RWPE1 (cell line): ENCODE results near the gene RAD51D.
"Not testable (repeated sequence)": the region's sequence is repeated elsewhere in the genome, so short reads cannot be mapped to it uniquely, and the experiment has no call there.

Source experiments
- CTCF ChIA-PET: fragments of 350-600 bp; sonication (Branson Sonifier 250); formaldehyde crosslinking; extraction: SDS; loops from one replicate; lab custom pipeline; 2021; lab: Yijun Ruan, JAX
- POLR2A ChIA-PET: fragments of 400-600 bp; formaldehyde crosslinking; extraction: SDS; loops from one replicate; lab custom pipeline; 2020; ENCODE audit warnings: antibody characterized with exemption; ENCODE audit not compliant: low non-redundant PET; lab: Yijun Ruan, JAX
- DNase-seq: peaks from one replicate; pipeline ENCODE4 v3.0.0; 2012; ENCODE audit warnings: low spot score
- H3K27ac ChIP-seq: fragments of 450-650 bp; 2 replicates; pipeline ENCODE4 v1.5.1; 2017
- TF ChIP-seq, protein P1 (sequence below): fragments of 450-650 bp; conservative IDR thresholded peaks from 2 replicates; pipeline ENCODE4 v1.5.1; 2017; ENCODE audit warnings: low read depth, mild to moderate bottlenecking

RAD51D gene

DNA sequence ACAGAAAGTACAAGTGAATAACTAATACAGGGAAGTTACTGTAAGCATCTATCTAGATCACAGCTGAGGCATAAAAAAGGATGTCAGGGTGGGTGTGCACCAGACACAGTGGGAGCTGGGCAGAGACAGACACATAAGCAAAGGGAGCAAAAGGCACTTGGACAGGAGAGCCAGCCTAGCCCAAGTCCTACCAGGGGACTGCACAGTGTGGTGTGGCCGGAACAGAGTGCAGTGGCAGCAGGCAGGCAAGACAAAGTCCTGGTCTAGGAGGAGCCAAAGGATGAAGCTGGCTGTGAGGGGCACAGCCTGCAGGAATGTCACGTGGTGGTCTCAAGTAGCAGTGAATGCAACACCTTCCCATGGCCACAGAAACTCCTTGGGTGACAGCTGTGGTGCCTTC lies 21.9 kb downstream of the RAD51D start:
- DNase-seq: no peak
- ChIA-PET CTCF (interaction anchor here (0.7 kb wide), 1 partner anchor 8 kb away, joined by 3 read pairs; no protein-coding TSS in a partner anchor), POLR2A (no interaction called here)
- TF ChIP-seq, protein P1, sequence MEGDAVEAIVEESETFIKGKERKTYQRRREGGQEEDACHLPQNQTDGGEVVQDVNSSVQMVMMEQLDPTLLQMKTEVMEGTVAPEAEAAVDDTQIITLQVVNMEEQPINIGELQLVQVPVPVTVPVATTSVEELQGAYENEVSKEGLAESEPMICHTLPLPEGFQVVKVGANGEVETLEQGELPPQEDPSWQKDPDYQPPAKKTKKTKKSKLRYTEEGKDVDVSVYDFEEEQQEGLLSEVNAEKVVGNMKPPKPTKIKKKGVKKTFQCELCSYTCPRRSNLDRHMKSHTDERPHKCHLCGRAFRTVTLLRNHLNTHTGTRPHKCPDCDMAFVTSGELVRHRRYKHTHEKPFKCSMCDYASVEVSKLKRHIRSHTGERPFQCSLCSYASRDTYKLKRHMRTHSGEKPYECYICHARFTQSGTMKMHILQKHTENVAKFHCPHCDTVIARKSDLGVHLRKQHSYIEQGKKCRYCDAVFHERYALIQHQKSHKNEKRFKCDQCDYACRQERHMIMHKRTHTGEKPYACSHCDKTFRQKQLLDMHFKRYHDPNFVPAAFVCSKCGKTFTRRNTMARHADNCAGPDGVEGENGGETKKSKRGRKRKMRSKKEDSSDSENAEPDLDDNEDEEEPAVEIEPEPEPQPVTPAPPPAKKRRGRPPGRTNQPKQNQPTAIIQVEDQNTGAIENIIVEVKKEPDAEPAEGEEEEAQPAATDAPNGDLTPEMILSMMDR: no peak
- H3K27ac ChIP-seq: no peak overlapping the region

DNA sequence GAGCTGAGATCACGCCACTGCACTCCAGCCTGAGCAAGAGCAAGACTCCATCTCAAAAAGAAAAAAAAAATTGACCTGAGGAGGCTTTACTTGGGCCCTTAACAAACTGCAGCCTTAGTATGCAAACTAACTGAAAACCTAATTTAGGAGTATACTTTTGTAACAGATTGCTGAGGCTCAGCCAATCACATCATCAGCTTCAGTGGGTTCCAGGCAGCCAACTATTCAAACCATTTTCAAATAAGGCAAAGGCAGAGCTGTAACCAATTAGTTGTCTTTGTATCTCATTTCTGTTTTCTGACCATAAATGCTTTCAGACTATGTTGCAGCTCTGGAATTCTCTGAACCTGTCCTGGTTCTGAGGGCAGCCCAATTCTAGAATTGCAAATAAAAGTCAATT lies 23.9 kb downstream of the RAD51D start:
- DNase-seq: no peak
- TF ChIP-seq, protein P1: no peak
- CTCF ChIA-PET: no interaction called here
- POLR2A ChIA-PET: no interaction called here
- no peak overlapping the region; the same call in 1 of the 2 replicates for H3K27ac ChIP-seq

DNA sequence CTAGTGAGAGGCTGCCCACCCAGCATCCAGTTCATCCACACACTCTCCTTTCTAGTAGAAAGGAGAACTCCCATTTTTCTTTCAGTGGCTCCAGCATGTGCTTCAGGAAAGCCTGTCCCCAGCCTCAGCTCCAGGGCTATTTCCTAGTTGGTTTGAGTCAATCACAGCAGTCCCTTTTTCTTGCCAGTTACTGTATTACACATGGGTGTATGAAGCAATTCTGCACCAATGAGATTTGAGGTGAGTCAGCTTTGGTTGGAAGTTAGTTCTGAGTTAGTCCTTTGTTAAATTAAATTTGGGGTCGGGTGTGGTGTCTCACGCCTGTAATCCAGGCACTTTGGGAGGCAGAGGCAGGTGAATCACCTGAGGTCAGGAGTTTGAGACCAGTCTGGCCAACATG lies 24.8 kb downstream of the RAD51D start:
- TF ChIP-seq, protein P1: no peak
- DNase-seq: peak; percentile 66
- ChIA-PET POLR2A (no interaction called here), CTCF (interaction anchor here (0.6 kb wide), 1 partner anchor 29 kb away, joined by 6 read pairs; no protein-coding TSS in a partner anchor)
- H3K27ac ChIP-seq: peak overlapping the region; percentile 45

DNA sequence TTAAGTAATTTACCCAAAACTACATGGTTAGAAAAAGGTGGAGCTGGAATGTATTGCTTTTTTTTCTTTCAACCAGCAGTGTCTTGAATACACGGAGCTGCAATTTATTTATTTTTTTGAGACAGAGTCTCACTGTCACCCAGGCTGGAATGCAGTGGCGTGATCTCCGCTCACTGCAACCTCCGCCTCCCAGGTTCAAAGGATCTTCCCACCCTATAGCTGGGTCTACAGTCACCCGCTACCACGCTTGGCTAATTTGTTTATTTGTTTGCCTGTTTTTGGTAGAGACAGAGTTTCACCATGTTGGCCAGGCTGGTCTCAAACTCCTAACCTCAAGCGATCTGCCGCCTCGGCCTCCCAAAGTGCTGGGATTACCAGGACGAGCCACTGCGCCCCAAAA lies 29.0 kb downstream of the RAD51D start:
- CTCF ChIA-PET, H3K27ac ChIP-seq, POLR2A ChIA-PET, DNase-seq: not testable (repeated sequence)

DNA sequence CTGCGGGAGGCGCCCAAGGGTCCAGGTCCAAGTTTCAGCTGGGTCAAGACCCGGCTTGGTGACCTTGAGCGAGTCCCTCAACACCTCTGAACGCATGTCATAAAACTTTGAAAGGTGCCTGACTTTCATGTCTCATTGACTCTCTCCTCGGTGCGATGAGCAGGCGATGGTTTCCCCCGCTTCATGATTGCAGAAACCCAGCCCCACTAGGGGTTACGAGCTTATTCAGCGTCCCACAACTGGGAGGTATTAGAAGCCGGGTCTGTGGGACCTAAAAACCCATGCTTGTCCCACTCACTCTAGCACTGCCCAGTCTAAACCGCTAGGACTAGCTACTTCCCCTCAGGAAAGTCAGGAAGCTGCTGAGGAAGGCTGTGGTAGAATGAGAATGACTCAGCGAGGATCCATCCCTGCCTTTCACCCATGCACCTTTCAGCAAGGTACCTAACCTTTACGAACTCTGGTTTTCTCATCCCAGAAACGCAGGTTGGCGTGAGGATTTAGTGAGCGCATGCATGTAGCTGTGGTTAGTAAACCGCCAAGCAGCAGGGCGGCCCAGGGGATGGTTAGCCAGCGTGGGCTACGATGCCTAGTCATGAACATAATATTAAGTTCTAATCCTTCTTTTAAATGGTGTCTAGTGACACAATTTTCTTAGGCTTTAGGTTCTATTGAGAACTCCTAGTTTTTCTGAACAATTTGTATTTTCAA lies 29.9 kb downstream of the RAD51D start:
- H3K27ac ChIP-seq: peak overlapping the region; percentile 78
- DNase-seq: peak; percentile 43
- CTCF ChIA-PET: interaction anchor here (0.6 to 1.5 kb wide), 10 partner anchors 8 to 1310 kb away, joined by 3 to 7 read pairs (median 4); no protein-coding TSS in a partner anchor
- TF ChIP-seq, protein P1: peak; percentile 53
- POLR2A ChIA-PET: interaction anchor here (0.6 kb wide), 1 partner anchor 34 kb away, joined by 3 read pairs; no protein-coding TSS in a partner anchor

DNA sequence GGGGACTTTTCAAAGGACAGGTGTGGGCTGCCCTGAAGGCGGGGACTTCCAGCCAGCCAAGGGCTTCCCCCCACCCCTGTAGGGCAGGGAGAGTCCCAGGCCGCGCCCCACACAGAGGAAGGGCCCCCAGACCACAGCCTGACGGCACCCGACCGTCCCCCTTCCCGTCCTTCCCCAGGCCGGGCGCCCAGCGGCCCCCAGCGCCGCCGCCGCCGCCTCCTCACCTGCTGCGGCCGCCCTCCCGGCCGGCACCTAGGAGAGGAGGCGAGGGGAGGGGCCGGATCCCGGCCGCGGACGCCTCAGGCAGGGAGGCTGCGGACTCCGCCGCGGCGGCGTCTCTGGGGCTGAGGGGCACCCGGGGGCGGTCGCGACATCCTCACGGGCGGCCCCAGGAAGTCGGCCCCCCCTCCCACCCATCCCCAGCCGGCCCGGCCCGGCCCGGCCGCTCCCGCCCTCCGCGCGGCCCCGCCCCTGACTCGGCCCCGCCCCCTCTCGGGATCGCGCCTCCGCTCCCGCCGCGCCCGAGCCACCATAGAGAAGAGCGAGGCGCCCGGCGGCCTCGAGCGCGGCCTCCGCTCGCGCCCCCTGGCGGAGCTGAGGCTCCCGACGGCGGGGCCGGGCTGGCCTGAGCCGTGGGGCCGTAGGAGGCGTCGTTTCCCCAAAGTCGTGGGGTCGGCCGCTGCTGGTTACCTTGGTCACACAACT lies 30.6 kb downstream of the RAD51D start:
- peak overlapping the region; percentile 78 for H3K27ac ChIP-seq
- POLR2A ChIA-PET: no interaction called here
- CTCF ChIA-PET: interaction anchor here (0.6 to 1.5 kb wide), 10 partner anchors 9 to 1310 kb away, joined by 3 to 7 read pairs (median 4); no protein-coding TSS in a partner anchor
- TF ChIP-seq, protein P1: peak; percentile 88
- DNase-seq: peak; percentile 76
